ENCODE data around the gene GFRA4.

Gene GFRA4

DNA sequence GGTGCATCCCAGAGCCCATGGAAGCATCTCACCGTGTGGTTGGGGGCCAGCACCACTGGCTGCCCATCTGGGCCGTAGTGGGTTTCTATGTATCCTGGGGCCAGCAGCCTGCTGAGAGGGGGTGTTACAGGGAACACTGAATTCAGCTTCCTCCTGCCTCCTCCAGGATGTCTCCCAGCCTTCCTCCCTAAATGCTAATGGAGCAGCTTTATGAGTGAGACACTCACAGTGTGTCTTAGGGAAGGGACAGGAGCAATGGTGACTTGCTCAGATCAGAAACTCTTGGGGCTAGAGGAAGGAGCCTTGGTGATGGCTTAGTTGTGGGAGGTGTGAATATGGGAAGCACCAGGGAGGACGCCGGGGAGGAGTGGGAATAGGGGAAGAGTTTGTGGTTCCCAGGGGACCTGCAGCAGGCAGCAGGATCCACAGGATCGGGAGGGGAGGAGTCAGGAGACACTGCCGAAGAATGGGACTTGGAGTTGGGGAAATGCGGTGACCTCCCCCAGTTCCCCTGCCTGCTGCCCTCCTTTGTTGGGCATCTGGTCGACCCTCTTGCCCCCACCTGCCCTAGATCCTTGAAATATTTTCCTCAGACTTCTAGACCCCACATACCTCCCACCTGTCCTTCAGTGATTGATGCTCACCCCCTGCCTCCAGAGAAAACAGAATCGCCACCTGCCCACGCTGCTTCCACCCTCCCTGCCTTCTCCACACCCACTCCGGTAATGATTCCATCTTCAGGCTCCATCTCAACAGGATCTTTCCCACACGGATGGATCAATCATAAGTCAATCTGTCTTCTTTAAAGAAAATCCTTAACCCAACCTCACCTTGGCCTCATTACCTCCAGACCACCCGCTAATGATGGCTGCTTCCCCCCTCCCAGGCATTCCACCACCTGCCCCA, 12.0 kb upstream of the GFRA4 start:
- H3K4me3 ChIP-seq: no peak overlapping the region
- H3K36me3 ChIP-seq: peaks cover 0 to 51% (median 47%) of the 10 kb centered on the region in 3 donors
- H3K4me1 ChIP-seq: peaks cover 0 to 46% (median 30%) of the 10 kb centered on the region in 4 donors
- TF ChIP-seq, protein P1, sequence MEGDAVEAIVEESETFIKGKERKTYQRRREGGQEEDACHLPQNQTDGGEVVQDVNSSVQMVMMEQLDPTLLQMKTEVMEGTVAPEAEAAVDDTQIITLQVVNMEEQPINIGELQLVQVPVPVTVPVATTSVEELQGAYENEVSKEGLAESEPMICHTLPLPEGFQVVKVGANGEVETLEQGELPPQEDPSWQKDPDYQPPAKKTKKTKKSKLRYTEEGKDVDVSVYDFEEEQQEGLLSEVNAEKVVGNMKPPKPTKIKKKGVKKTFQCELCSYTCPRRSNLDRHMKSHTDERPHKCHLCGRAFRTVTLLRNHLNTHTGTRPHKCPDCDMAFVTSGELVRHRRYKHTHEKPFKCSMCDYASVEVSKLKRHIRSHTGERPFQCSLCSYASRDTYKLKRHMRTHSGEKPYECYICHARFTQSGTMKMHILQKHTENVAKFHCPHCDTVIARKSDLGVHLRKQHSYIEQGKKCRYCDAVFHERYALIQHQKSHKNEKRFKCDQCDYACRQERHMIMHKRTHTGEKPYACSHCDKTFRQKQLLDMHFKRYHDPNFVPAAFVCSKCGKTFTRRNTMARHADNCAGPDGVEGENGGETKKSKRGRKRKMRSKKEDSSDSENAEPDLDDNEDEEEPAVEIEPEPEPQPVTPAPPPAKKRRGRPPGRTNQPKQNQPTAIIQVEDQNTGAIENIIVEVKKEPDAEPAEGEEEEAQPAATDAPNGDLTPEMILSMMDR (IDR thresholded peaks at IDR 0.05): no peak
- no peaks in the 10 kb centered on the region for H3K9me3 ChIP-seq
- H3K27ac ChIP-seq: no peak overlapping the region
- peaks cover 0 to 4% of the 10 kb centered on the region in 2 donors for H3K27me3 ChIP-seq
- DNase-seq: no peak
- intact Hi-C loops (cut with DNase I; ENCODE audit: low total_unique reads): loop anchor here (5.0 to 10.0 kb wide), 2 partner anchors 102 to 170 kb away; partner anchors contain the start of gene MAVS

GRCh38 chr20:3674447-3674846, 11.2 kb upstream of the GFRA4 start:
- TF ChIP-seq, protein P1 (IDR thresholded peaks at IDR 0.05): no peak
- no peaks in the 10 kb centered on the region for H3K9me3 ChIP-seq
- H3K4me1 ChIP-seq: peaks cover 0 to 40% (median 23%) of the 10 kb centered on the region in 4 donors
- H3K36me3 ChIP-seq: peaks cover 0 to 57% (median 55%) of the 10 kb centered on the region in 3 donors
- no peak for DNase-seq
- no peak overlapping the region for H3K4me3 ChIP-seq
- peaks cover 0 to 4% of the 10 kb centered on the region in 2 donors for H3K27me3 ChIP-seq
- intact Hi-C loops (cut with DNase I; ENCODE audit: low total_unique reads): loop anchor here (10.0 kb wide), 1 partner anchor 170 kb away; the partner anchor contains the start of gene MAVS
- no peak overlapping the region for H3K27ac ChIP-seq

- intact Hi-C loops (cut with DNase I; ENCODE audit: low total_unique reads): loop anchor here (10.0 kb wide), 1 partner anchor 171 kb away; the partner anchor contains the start of gene MAVS
- Histone ChIP-seq H3K27ac (no peak overlapping the region), H3K27me3 (peaks cover 0 to 4% of the 10 kb centered on the region in 2 donors), H3K9me3 (no peaks in the 10 kb centered on the region), H3K36me3 (peaks cover 0 to 65% (median 64%) of the 10 kb centered on the region in 3 donors), H3K4me3 (no peak overlapping the region), H3K4me1 (peaks cover 0 to 29% (median 19%) of the 10 kb centered on the region in 4 donors)
- TF ChIP-seq, protein P1 (IDR thresholded peaks at IDR 0.05): no peak
- no peak for DNase-seq
These were observed 10.2 kb upstream of the GFRA4 start for GRCh38 chr20:3673221-3674070.

- intact Hi-C loops (cut with DNase I; ENCODE audit: low total_unique reads): loop anchor here (10.0 kb wide), 1 partner anchor 172 kb away; the partner anchor contains the start of gene MAVS
- Histone ChIP-seq H3K36me3 (peaks cover 0 to 69% (median 67%) of the 10 kb centered on the region in 3 donors), H3K27me3 (peaks cover 0 to 4% of the 10 kb centered on the region in 2 donors), H3K9me3 (no peaks in the 10 kb centered on the region), H3K4me3 (no peak overlapping the region), H3K27ac (no peak overlapping the region), H3K4me1 (peaks cover 0 to 22% (median 11%) of the 10 kb centered on the region in 4 donors)
- DNase-seq: no peak
- TF ChIP-seq, protein P1 (IDR thresholded peaks at IDR 0.05): no peak
These were observed 9.5 kb upstream of the GFRA4 start for GRCh38 chr20:3672547-3673171.

Measured in tibial artery (tissue), 4 donors.